Erythroblast (primary cell): ENCODE data around the gene CLCNKA.

Experiments used
- GATA1 ChIP-seq: IDR thresholded peaks from 2 replicates; pipeline ENCODE4 v1.6.1; 2011; ENCODE audit warnings: low read depth, mild to moderate bottlenecking, control low read depth, low read length, moderate library complexity
- POLR2A ChIP-seq: IDR thresholded peaks from 2 replicates; pipeline ENCODE4 v1.6.1; 2011; ENCODE audit warnings: mild to moderate bottlenecking, low read length

GRCh38 chr1:15972409-15972808 is 49.4 kb upstream of the CLCNKA start:
- TF ChIP-seq GATA1 (no peak), POLR2A (no peak)
